Osteoblast (primary cell): ENCODE measurements around the gene ARL15. TPM values are rescaled to one million over a fixed set of nuclear protein-coding genes. Genes with fewer than 3 reads are reported as not detected.

Experiments used
- DNase-seq: peaks from one replicate; pipeline ENCODE4 v3.0.0; 2011; ENCODE audit warnings: low spot score, mixed read lengths; ENCODE audit not compliant: insufficient read length; ENCODE audit errors: missing footprints
- H2AFZ ChIP-seq: 2 replicates; pipeline ENCODE4 v1.6.0; 2011; ENCODE audit warnings: mild to moderate bottlenecking, low read length
- H3K27ac ChIP-seq: 2 replicates; pipeline ENCODE4 v1.5.1; 2011; ENCODE audit warnings: mild to moderate bottlenecking, low read depth, low read length, moderate library complexity
- H3K27me3 ChIP-seq: 2 replicates; pipeline ENCODE4 v1.6.0; 2012; ENCODE audit warnings: mild to moderate bottlenecking, control low read depth, inconsistent platforms, low read length, moderate library complexity; ENCODE audit not compliant: insufficient read depth
- H3K36me3 ChIP-seq: 2 replicates; pipeline ENCODE4 v1.5.1; 2011; ENCODE audit warnings: mild to moderate bottlenecking, low read length, control low read depth, moderate library complexity; ENCODE audit not compliant: insufficient read depth
- H3K4me1 ChIP-seq: 2 replicates; pipeline ENCODE4 v1.5.1; 2011; ENCODE audit warnings: mild to moderate bottlenecking, low read length, control low read depth, moderate library complexity; ENCODE audit not compliant: insufficient read depth
- H3K4me2 ChIP-seq: 2 replicates; pipeline ENCODE4 v1.6.0; 2011; ENCODE audit warnings: mild to moderate bottlenecking, low read length; ENCODE audit not compliant: insufficient read depth
- H3K4me3 ChIP-seq: fragments of 200-600 bp; sonication (generic); 3 replicates; pipeline ENCODE4 v1.5.1; 2012; ENCODE audit warnings: mild to moderate bottlenecking, low read length, inconsistent platforms; ENCODE audit not compliant: insufficient read depth
- H3K79me2 ChIP-seq: 2 replicates; pipeline ENCODE4 v1.6.0; 2012; ENCODE audit warnings: mild to moderate bottlenecking, low read length, control low read depth, inconsistent platforms; ENCODE audit not compliant: insufficient read depth
- H3K9me3 ChIP-seq: 2 replicates; pipeline ENCODE4 v1.5.1; 2011; ENCODE audit warnings: low read depth, low read length, control low read depth
- H4K20me1 ChIP-seq: 2 replicates; pipeline ENCODE4 v1.6.0; 2012; ENCODE audit warnings: mild to moderate bottlenecking, low read length, control low read depth; ENCODE audit not compliant: insufficient read depth
- CTCF ChIP-seq: IDR thresholded peaks from 2 replicates; pipeline ENCODE4 v1.5.1; 2011; ENCODE audit warnings: mild to moderate bottlenecking, low read depth, low read length, moderate library complexity; ENCODE audit errors: extremely low read depth
- total RNA-seq: library from RNA; depleted of rRNA; stranded (reverse); fragments of >200 nt; gene quantifications from 2 replicates; pipeline ENCODE4 v1.2.3, GENCODE V29; 2012

The ARL15 gene
- total RNA-seq, 1 donor, result 25.3 TPM

- Histone ChIP-seq H4K20me1 (no peaks in the 10 kb centered on the region), H2AFZ (no peak overlapping the region), H3K27me3 (no peaks in the 10 kb centered on the region), H3K27ac (no peak overlapping the region), H3K36me3 (no peaks in the 10 kb centered on the region), H3K4me1 (no peaks in the 10 kb centered on the region), H3K4me3 (no peak overlapping the region), H3K9me3 (no peaks in the 10 kb centered on the region), H3K79me2 (no peaks in the 10 kb centered on the region), H3K4me2 (no peak overlapping the region)
- DNase-seq, result no peak
- no peak for TF ChIP-seq CTCF
Observed at GRCh38 chr5:53926026-53926425, 384.3 kb downstream of the ARL15 start.

DNA sequence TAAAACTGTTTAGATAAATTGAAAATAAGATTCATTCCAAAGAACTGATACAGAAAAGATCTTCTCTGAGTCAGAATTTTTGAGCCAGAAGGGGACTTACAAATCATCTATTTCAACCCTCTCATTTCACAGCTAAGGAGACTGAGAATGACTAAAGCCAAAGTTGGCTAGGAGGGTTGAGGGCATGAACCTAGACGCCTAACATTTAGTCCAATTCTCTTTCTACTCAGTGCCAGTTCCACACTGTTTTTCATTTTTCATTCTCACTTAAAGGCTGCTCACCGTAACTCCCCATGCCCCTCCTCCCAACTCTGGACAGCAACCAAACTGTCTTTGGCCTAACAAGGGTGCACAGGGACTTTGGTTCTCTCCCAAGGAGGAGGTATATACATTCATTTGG lies 386.0 kb downstream of the ARL15 start:
- no peaks in the 10 kb centered on the region for H3K9me3 ChIP-seq
- no peak overlapping the region for H2AFZ ChIP-seq
- H3K4me2 ChIP-seq, result no peak overlapping the region
- no peaks in the 10 kb centered on the region for H4K20me1 ChIP-seq
- no peaks in the 10 kb centered on the region for H3K79me2 ChIP-seq
- DNase-seq, result no peak
- no peak overlapping the region for H3K4me3 ChIP-seq
- no peak for TF ChIP-seq CTCF
- no peaks in the 10 kb centered on the region for H3K27me3 ChIP-seq
- no peaks in the 10 kb centered on the region for H3K4me1 ChIP-seq
- no peaks in the 10 kb centered on the region for H3K36me3 ChIP-seq
- H3K27ac ChIP-seq, result no peak overlapping the region

DNA sequence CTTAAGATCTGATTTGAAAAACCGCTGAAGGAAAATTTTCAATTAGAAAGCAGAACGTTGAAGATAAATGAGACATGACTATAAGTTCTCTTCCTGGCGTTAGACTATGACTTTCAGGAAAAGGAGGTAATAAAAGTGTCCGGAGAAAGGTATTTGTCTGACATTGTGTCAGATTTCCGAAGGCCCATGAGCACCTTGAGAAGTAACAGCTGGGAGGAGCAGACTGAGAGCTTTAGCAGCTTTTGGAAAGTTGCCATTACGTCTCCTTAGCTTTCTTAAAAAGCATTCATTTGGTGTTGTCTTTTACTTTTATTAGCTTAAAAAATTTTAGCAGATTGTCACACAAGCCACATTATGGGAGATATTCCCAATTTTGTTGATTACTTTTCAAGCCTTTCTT lies 386.4 kb downstream of the ARL15 start:
- no peak for TF ChIP-seq CTCF
- H3K4me1 ChIP-seq, result no peaks in the 10 kb centered on the region
- H3K9me3 ChIP-seq, result no peaks in the 10 kb centered on the region
- no peaks in the 10 kb centered on the region for H3K36me3 ChIP-seq
- no peak overlapping the region for H3K27ac ChIP-seq
- no peaks in the 10 kb centered on the region for H3K79me2 ChIP-seq
- H3K27me3 ChIP-seq, result no peaks in the 10 kb centered on the region
- no peaks in the 10 kb centered on the region for H4K20me1 ChIP-seq
- H2AFZ ChIP-seq, result no peak overlapping the region
- no peak for DNase-seq
- no peak overlapping the region for H3K4me3 ChIP-seq
- no peak overlapping the region for H3K4me2 ChIP-seq

DNA sequence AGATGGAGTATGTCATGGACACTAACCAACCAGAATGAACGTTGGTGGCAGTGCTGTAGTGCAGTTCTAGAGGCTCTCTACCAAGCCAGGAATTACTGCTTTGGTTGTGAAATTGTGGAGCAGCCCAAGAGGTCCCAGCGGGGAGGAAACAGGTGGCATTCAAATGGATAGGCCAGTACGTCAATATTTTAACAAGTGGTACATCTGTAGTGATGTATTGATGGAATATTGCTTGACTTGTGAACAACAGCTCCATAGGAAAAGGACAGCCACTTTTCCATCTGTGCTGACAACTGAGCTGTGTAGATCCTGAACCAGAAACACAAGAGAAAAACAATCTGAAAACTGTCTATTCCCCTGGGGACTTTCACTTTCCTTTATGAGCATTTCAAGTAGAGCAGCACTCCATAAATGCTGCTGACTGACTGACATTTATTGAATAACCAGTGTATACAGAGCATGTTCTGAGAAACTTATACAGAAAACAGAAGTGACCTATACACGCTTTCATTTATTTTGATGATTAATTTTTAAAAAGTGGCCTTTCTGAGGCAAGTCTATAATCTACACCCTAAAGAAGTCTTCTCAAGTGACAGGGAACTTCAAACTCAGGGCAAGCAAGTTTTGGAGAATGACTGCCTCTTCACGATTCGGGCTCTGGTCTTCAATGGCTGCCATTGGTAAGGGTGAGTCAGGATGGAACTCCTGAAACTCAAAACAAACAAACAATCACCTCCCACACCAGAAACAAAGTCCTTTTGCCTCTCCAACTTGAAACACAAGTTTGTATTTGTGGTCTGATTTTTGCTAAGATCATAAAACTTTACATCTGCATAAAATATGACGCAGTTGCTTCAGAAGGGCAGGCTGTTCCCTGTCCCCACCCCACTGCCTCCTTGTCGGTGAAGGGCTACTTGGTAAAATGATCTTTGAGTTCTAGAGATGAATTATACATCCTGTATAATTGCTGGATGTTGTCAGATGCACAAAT lies 387.6 kb downstream of the ARL15 start:
- Histone ChIP-seq H3K36me3 (no peaks in the 10 kb centered on the region), H3K79me2 (no peaks in the 10 kb centered on the region), H3K4me1 (no peaks in the 10 kb centered on the region), H3K9me3 (no peaks in the 10 kb centered on the region), H3K27ac (no peak overlapping the region), H3K4me2 (no peak overlapping the region), H4K20me1 (no peaks in the 10 kb centered on the region), H2AFZ (no peak overlapping the region), H3K27me3 (no peaks in the 10 kb centered on the region), H3K4me3 (no peak overlapping the region)
- no peak for DNase-seq
- TF ChIP-seq CTCF, result no peak
